Stimulated activated CD4-positive, alpha-beta T cell treated with anti-CD3 and anti-CD28 coated beads, Interleukin-12 subunit alpha, Interleukin-12 subunit beta, amount 100 ng/mL, for 48 hours (primary cell): Measurements from ENCODE around the gene RAG2.
"Not testable (repeated sequence)": the region's sequence is repeated elsewhere in the genome, so short reads cannot be mapped to it uniquely, and the experiment has no call there.

ENCODE experiments used
- DNase-seq, 3 donors: peaks; one replicate each; pipeline ENCODE4 v3.0.0-alpha.2; 2020; ENCODE audit warnings: low read depth in 2 of 3, low spot score in 1 of 3

The RAG2 gene

DNA sequence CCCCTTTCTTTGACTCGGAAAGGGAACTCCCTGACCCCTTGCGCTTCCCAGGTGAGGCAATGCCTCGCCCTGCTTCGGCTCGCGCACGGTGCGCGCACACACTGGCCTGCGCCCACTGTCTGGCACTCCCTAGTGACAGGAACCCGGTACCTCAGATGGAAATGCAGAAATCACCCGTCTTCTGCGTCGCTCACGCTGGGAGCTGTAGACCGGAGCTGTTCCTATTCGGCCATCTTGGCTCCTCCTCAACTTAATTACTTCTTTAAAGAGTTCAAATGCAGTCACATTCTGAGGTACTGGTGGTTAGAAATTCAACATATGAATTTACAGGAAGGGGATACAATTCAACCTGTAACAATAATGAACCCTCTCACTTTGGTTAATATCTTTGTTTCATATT lies 40.6 kb downstream of the RAG2 start:
- not testable (repeated sequence) for DNase-seq

DNA sequence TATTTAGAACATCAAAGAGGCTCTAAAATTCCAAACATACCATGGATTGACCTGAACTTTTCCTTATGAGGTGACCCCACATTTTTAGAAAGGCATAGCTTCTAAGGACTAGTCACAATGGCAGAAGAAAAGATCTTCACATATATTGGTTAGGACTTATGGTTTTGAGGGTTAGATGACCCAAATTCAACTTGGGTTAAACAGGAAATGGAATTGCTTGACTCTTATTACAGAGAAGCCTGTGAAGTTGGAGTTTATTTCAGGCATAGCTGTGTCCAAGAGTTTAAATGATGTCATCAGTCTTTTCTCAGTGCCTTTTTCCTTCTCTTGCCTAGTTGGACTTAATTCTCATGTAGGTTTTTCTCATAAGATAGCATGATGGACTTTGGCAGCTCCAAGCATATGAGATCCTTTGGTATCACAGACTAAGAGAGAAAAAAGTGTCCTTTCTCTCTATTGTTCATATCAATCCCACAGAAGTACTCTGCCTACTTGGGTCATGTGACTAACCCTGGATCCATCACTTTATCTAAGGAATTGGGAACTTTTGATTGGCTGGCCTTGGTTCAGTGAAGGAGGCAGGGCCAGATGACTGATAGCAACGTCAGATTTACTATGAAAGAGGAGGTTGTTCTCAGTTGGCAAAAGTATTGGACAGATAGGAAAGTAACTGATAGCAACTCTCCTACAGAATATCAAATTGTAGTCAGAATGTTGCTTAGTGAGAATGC lies 47.5 kb downstream of the RAG2 start:
- DNase-seq = no peak
